Mesendoderm (in vitro differentiated cells): ENCODE data around the gene CBFA2T2.

ENCODE experiments used
- DNase-seq: peaks from one replicate; pipeline ENCODE4 v3.0.0; 2013
- H2AK5ac ChIP-seq: 2 replicates; pipeline ENCODE4 v1.6.1; 2013; ENCODE audit warnings: low read length, inconsistent platforms
- H2BK120ac ChIP-seq: 2 replicates; pipeline ENCODE4 v1.6.1; 2013; ENCODE audit warnings: low read depth, mild to moderate bottlenecking, low read length, moderate library complexity, mixed read lengths
- H2BK15ac ChIP-seq: replicated peaks from 2 replicates; pipeline ENCODE4 v1.6.1; 2013; ENCODE audit warnings: low read depth, mild to moderate bottlenecking, moderate library complexity
- H2BK5ac ChIP-seq: 2 replicates; pipeline ENCODE4 v1.6.1; 2013; ENCODE audit warnings: low read length, inconsistent platforms
- H3K18ac ChIP-seq: 2 replicates; pipeline ENCODE4 v1.6.1; 2013; ENCODE audit warnings: mild to moderate bottlenecking, low read length, mixed read lengths
- H3K23ac ChIP-seq: one replicate; pipeline ENCODE4 v1.6.1; 2013; ENCODE audit warnings: low read length
- H3K27ac ChIP-seq: 2 replicates; pipeline ENCODE4 v1.5.1; 2013; ENCODE audit warnings: low read depth, mild to moderate bottlenecking, inconsistent platforms, low read length, moderate library complexity
- H3K27me3 ChIP-seq: 2 replicates; pipeline ENCODE4 v1.6.1; 2013; ENCODE audit warnings: low read length, control low read depth, mild to moderate bottlenecking, inconsistent platforms; ENCODE audit not compliant: insufficient read depth, poor library complexity
- H3K36me3 ChIP-seq: 2 replicates; pipeline ENCODE4 v1.6.1; 2013; ENCODE audit warnings: low read length, inconsistent platforms; ENCODE audit not compliant: control insufficient read depth, insufficient read depth
- H3K4ac ChIP-seq: one replicate; pipeline ENCODE4 v1.6.1; 2013; ENCODE audit warnings: low read depth, mild to moderate bottlenecking, low read length, moderate library complexity
- H3K4me1 ChIP-seq: 2 replicates; pipeline ENCODE4 v1.6.1; 2013; ENCODE audit warnings: low read depth, low read length, inconsistent platforms; ENCODE audit not compliant: control insufficient read depth
- H3K4me2 ChIP-seq: 2 replicates; pipeline ENCODE4 v1.6.1; 2013; ENCODE audit warnings: low read length
- H3K4me3 ChIP-seq: 2 replicates; pipeline ENCODE4 v1.5.1; 2013; ENCODE audit warnings: mild to moderate bottlenecking, low read length
- H3K56ac ChIP-seq: one replicate; pipeline ENCODE4 v1.6.1; 2013; ENCODE audit warnings: low read length
- H3K79me1 ChIP-seq: 2 replicates; pipeline ENCODE4 v1.6.1; 2013; ENCODE audit warnings: low read length, inconsistent platforms
- H3K79me2 ChIP-seq: 2 replicates; pipeline ENCODE4 v1.6.1; 2013; ENCODE audit warnings: mild to moderate bottlenecking, low read length; ENCODE audit not compliant: control insufficient read depth, insufficient read depth
- H3K9ac ChIP-seq: 2 replicates; pipeline ENCODE4 v1.6.1; 2013; ENCODE audit warnings: low read length, inconsistent platforms
- H4K5ac ChIP-seq: one replicate; pipeline ENCODE4 v1.6.1; 2013; ENCODE audit warnings: low read length
- H4K8ac ChIP-seq: one replicate; pipeline ENCODE4 v1.6.1; 2013; ENCODE audit warnings: low read depth, mild to moderate bottlenecking, control low read depth, low read length, moderate library complexity
- WGBS: extraction: QIAGEN DNeasy Blood & Tissue Kit; methylation state at CpG from one replicate; pipeline ENCODE4 v1.1.7; 2013; ENCODE audit warnings: low lambda C conversion rate, missing lambda C conversion rate; ENCODE audit not compliant: insufficient coverage; ENCODE audit errors: extremely low coverage; 5-methylcytosine and 5-hydroxymethylcytosine counted together

CBFA2T2 gene

DNA sequence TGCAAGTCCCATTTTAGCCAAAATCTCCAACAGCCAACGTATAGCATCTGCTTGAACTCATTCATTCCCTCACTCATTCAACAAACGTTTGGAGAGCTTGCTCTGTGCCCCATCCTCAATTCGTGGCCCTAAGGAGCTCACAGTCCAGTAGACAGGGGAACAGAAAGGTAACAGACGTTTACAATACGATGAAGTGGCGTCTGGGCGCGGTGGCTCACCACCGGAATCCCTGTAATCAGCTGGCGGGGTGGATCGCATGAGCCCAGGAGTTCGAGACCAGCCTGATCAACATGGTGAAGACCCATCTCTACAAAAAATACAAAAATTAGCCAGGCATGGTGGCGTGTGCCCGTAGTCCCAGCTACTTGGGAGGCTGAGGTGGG lies 197.1 kb downstream of the CBFA2T2 start:
- H3K27ac ChIP-seq, result no peak overlapping the region
- H3K27me3 ChIP-seq, result no peaks in the 10 kb centered on the region
- peaks cover 7% of the 10 kb centered on the region for H3K4me1 ChIP-seq
- H3K4ac ChIP-seq, result no peak overlapping the region
- peak overlapping the region; percentile 73 for H3K56ac ChIP-seq
- H4K8ac ChIP-seq, result no peak overlapping the region
- no peak overlapping the region for H2BK5ac ChIP-seq
- H3K9ac ChIP-seq, result peak overlapping the region; percentile 47
- no CpG with 5 or more reads among the region's 14 CpGs for WGBS
- H3K4me3 ChIP-seq, result no peak overlapping the region
- H2BK120ac ChIP-seq, result no peak overlapping the region
- H3K4me2 ChIP-seq, result peak overlapping the region; percentile 61
- no peak overlapping the region for H3K23ac ChIP-seq
- no peak overlapping the region for H2AK5ac ChIP-seq
- DNase-seq, result no peak
- H3K36me3 ChIP-seq, result no peaks in the 10 kb centered on the region
- H4K5ac ChIP-seq, result no peak overlapping the region
- peaks cover 23% of the 10 kb centered on the region for H3K79me2 ChIP-seq
- H3K18ac ChIP-seq, result no peak overlapping the region
- H3K79me1 ChIP-seq, result peaks cover 12% of the 10 kb centered on the region
- no peak overlapping the region for H2BK15ac ChIP-seq

DNA sequence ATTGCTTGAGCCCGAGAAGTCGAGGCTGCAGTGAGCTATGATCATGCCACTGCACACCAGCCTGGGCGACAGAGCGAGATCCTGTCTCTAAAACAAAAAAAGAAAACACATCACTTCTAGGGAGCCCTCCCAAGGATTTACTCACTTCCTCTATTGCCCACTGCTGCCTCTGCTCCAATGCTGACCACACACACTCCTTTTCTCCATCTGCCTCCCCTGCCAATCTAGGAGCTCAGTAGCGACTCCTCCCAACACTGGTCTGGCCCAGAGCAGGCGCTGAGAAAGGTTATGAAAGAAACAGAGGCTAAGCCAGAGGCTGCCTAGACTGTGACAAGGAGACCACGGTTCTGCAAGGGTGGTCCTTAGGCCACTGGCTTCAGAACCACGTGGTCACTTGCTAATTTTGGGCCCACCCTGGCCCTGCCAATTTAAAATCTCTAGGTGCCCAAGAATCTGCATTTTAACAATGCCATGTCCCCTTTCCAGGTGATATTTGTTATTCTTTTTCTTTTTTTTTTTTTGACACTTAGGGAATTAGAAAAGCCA lies 197.5 kb downstream of the CBFA2T2 start:
- Histone ChIP-seq H4K8ac (no peak overlapping the region), H3K4me2 (no peak overlapping the region), H2AK5ac (no peak overlapping the region), H3K79me1 (peaks cover 9% of the 10 kb centered on the region), H3K79me2 (peaks cover 20% of the 10 kb centered on the region), H2BK5ac (no peak overlapping the region), H3K18ac (no peak overlapping the region), H3K23ac (no peak overlapping the region), H3K4ac (no peak overlapping the region), H3K36me3 (no peaks in the 10 kb centered on the region), H3K9ac (no peak overlapping the region), H3K27me3 (no peaks in the 10 kb centered on the region), H3K56ac (no peak overlapping the region), H3K4me3 (no peak overlapping the region), H4K5ac (no peak overlapping the region), H2BK15ac (no peak overlapping the region), H3K4me1 (peaks cover 7% of the 10 kb centered on the region), H2BK120ac (no peak overlapping the region), H3K27ac (no peak overlapping the region)
- WGBS, result no CpG with 5 or more reads among the region's 8 CpGs
- DNase-seq, result no peak

GRCh38 chr20:33687993-33688937 lies 198.4 kb downstream of the CBFA2T2 start:
- no peak overlapping the region for H3K23ac ChIP-seq
- no peak overlapping the region for H2BK120ac ChIP-seq
- H4K5ac ChIP-seq, result no peak overlapping the region
- no peaks in the 10 kb centered on the region for H3K27me3 ChIP-seq
- no peak overlapping the region for H3K4me3 ChIP-seq
- DNase-seq, result no peak
- no peak overlapping the region for H2BK15ac ChIP-seq
- H3K27ac ChIP-seq, result no peak overlapping the region
- H3K4ac ChIP-seq, result no peak overlapping the region
- no peak overlapping the region for H2BK5ac ChIP-seq
- no peak overlapping the region for H3K9ac ChIP-seq
- H3K4me2 ChIP-seq, result no peak overlapping the region
- no peaks in the 10 kb centered on the region for H3K36me3 ChIP-seq
- peaks cover 6% of the 10 kb centered on the region for H3K79me1 ChIP-seq
- peaks cover 18% of the 10 kb centered on the region for H3K79me2 ChIP-seq
- WGBS, result no CpG with 5 or more reads among the region's 3 CpGs
- H3K56ac ChIP-seq, result no peak overlapping the region
- H3K4me1 ChIP-seq, result peaks cover 7% of the 10 kb centered on the region
- H4K8ac ChIP-seq, result no peak overlapping the region
- H3K18ac ChIP-seq, result no peak overlapping the region
- no peak overlapping the region for H2AK5ac ChIP-seq

- Histone ChIP-seq H3K56ac (no peak overlapping the region), H3K27me3 (no peaks in the 10 kb centered on the region), H3K4me3 (no peak overlapping the region), H3K36me3 (no peaks in the 10 kb centered on the region), H3K4me2 (no peak overlapping the region), H4K5ac (no peak overlapping the region), H3K27ac (no peak overlapping the region), H2BK5ac (no peak overlapping the region), H3K4me1 (peaks cover 7% of the 10 kb centered on the region), H3K79me2 (peaks cover 16% of the 10 kb centered on the region), H3K9ac (no peak overlapping the region), H2BK120ac (no peak overlapping the region), H3K18ac (no peak overlapping the region), H2BK15ac (no peak overlapping the region), H4K8ac (no peak overlapping the region), H3K4ac (no peak overlapping the region), H3K79me1 (peaks cover 6% of the 10 kb centered on the region), H3K23ac (no peak overlapping the region), H2AK5ac (no peak overlapping the region)
- no CpG with 5 or more reads among the region's 3 CpGs for WGBS
- no peak for DNase-seq
These were observed 199.1 kb downstream of the CBFA2T2 start for GRCh38 chr20:33688938-33689424.

- Histone ChIP-seq H3K4me2 (no peak overlapping the region), H2BK15ac (no peak overlapping the region), H3K9ac (no peak overlapping the region), H3K79me1 (peaks cover 3% of the 10 kb centered on the region), H2AK5ac (no peak overlapping the region), H3K27me3 (no peaks in the 10 kb centered on the region), H3K79me2 (peaks cover 11% of the 10 kb centered on the region), H2BK120ac (no peak overlapping the region), H3K4me1 (peaks cover 7% of the 10 kb centered on the region), H3K23ac (no peak overlapping the region), H3K18ac (no peak overlapping the region), H2BK5ac (no peak overlapping the region), H3K27ac (no peak overlapping the region), H3K56ac (no peak overlapping the region), H3K36me3 (no peaks in the 10 kb centered on the region), H4K8ac (no peak overlapping the region), H3K4me3 (no peak overlapping the region), H4K5ac (no peak overlapping the region), H3K4ac (no peak overlapping the region)
- DNase-seq, result no peak
- no CpG with 5 or more reads among the region's 1 CpG for WGBS
These were observed 199.6 kb downstream of the CBFA2T2 start for GRCh38 chr20:33689493-33689892.
